Limb (tissue), 2 donors: Measurements from ENCODE around the gene CSNK2B.

ENCODE experiments used
- DNase-seq, 2 donors: peaks; one replicate each; pipeline ENCODE4 v3.0.0-alpha.2; 2016; ENCODE audit errors: extremely low spot score in 2 of 2

CSNK2B gene

GRCh38 chr6:31710523-31711219 is 44.8 kb downstream of the CSNK2B start:
- no peak for DNase-seq

- no peak for DNase-seq
These were observed 45.4 kb downstream of the CSNK2B start for GRCh38 chr6:31711233-31711632.

- no peak for DNase-seq
These were observed 46.4 kb downstream of the CSNK2B start for GRCh38 chr6:31712296-31712695.

- no peak for DNase-seq
These were observed 47.6 kb downstream of the CSNK2B start for GRCh38 chr6:31713465-31713864.

DNA sequence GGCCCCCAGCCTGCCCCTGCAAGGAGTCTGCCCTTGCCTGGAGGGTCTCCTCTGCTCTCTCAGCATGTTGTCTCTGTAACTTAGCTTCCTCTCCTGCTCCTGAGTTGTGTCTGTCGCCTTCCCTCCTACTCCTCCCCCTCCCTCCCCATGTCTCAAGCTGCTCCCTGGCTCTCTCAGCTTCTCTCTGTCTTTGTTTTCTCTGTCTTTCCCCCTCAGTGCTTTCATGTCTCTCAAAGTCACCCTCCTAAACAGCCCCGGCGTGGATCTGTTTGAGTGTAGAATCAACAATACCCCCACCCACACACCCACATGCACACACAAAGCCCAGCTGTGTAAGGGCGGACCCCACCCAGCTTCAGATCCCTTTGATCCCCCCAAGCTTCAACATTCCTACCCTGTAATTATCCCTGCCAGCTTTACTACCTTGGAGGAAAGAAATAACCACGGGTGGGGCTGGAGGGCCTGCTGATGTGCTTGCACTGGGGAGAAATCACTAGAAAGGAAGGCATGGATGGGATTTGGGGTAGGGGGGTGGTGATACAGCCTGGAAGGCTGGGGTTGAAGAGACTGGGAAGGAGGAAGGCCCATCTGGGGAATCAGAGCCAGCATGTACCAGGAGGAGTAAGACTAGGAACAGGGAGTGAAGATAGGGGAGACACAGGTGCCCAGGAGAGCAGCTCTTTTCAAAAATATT is 48.3 kb downstream of the CSNK2B start:
- DNase-seq = no peak

DNA sequence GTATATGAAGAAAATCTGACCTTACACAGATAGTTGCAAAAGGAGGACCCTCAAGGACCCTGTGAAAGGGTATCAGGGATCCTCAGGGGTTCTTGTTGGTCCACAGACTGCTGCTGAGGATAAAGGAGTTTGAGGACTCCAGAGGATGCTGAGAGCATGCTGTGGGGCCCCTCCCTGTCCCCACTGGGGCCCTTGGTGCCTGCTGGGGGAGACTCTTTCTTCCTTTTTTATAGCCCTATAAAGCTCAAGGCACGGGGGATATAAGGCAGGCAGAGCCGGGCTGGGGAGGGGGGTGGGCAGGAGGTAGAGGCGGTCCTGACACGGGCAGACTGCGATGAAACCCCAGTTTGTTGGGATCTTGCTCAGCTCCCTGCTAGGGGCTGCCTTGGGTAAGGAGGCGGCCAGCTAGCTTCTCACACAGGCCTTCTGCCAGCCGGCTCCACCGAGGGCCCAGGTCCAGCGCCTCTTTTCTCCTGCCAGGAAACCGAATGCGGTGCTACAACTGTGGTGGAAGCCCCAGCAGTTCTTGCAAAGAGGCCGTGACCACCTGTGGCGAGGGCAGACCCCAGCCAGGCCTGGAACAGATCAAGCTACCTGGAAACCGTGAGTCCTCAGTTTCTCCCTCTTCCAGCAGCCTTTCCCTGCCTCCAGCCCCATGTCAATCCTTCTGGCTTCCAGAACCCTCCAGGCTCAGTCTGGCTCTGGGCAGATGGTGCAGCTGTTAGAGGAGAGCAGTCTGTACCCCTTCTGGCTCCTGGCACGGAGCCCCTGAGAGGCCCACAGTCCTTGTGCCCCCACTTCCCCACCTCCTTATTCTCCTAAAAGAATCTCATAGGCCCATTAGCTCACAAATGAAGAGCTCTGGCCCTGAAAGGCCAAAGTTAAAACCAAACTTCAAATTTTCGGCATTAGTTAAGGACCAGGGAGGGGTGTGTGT is 49.4 kb downstream of the CSNK2B start, which contains the start of gene LY6G6D:
Gene LY6G6D, plus strand, starts transcription at position 327 of the 937 bp plus-strand sequence. Its CDS starts 8 bp downstream, at position 335.
- peak in 1 of 2 donors; percentile 59 for DNase-seq

GRCh38 chr6:31717499-31718222 is 51.8 kb downstream of the CSNK2B start:
- DNase-seq = no peak

DNA sequence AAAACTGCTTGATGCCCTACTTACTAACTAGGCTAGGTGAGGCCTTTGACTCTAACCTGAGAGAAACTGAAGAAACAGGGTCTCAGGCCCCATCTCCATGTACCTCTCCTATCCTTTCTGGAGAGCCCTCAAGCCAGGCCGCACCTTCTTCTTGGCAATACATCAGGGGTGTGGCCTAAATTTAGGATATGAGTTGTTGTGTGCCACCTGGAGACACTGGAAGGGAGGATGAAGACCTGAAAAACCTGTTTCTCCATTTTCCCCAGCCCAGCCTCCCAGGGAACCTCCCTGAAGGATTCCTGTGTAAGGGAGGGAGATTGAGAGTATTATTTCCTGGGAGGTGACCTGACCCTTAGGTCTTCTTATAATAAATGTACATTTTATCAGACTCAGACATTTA is 52.4 kb downstream of the CSNK2B start:
- no peak for DNase-seq

GRCh38 chr6:31719001-31719400 is 53.1 kb downstream of the CSNK2B start:
- no peak for DNase-seq
